H9 (cell line): ENCODE measurements around the gene WDR27. TPM values are rescaled to one million over a fixed set of nuclear protein-coding genes. Genes with fewer than 3 reads are reported as not detected.

Experiments
- DNase-seq: peaks from one replicate; pipeline ENCODE4 v3.0.0-alpha.2; 2017
- H2AFZ ChIP-seq: one replicate; pipeline ENCODE4 v1.6.1; 2013; ENCODE audit warnings: mild to moderate bottlenecking, low read length, control low read depth, moderate library complexity
- H2AK5ac ChIP-seq: 2 replicates; pipeline ENCODE4 v1.6.1; 2013; ENCODE audit warnings: low read length, control low read depth, mixed read lengths; ENCODE audit not compliant: insufficient read length
- H2BK120ac ChIP-seq: one replicate; pipeline ENCODE4 v1.6.1; 2013; ENCODE audit warnings: low read depth, mild to moderate bottlenecking, low read length, control low read depth, inconsistent platforms; ENCODE audit not compliant: poor library complexity, severe bottlenecking
- H2BK12ac ChIP-seq: 2 replicates; pipeline ENCODE4 v1.6.1; 2013; ENCODE audit warnings: low read length, control low read depth, mixed read lengths, low read depth; ENCODE audit not compliant: insufficient read length
- H2BK15ac ChIP-seq: 2 replicates; pipeline ENCODE4 v1.6.1; 2013; ENCODE audit warnings: low read depth, low read length, control low read depth
- H2BK20ac ChIP-seq: one replicate; pipeline ENCODE4 v1.6.1; 2013; ENCODE audit warnings: low read depth, mild to moderate bottlenecking, low read length, control low read depth, inconsistent platforms; ENCODE audit not compliant: poor library complexity, severe bottlenecking
- H2BK5ac ChIP-seq: 2 replicates; pipeline ENCODE4 v1.6.1; 2013; ENCODE audit warnings: low read length, control low read depth, mixed read lengths; ENCODE audit not compliant: insufficient read length
- H3K14ac ChIP-seq: 2 replicates; pipeline ENCODE4 v1.6.1; 2013; ENCODE audit warnings: low read length, control low read depth; ENCODE audit not compliant: insufficient read depth
- H3K18ac ChIP-seq: 2 replicates; pipeline ENCODE4 v1.6.1; 2013; ENCODE audit warnings: low read depth, mild to moderate bottlenecking, mixed read lengths, low read length, control low read depth; ENCODE audit not compliant: insufficient read length
- H3K23ac ChIP-seq: 2 replicates; pipeline ENCODE4 v1.6.1; 2013; ENCODE audit warnings: low read length, control low read depth, mixed read lengths, low read depth; ENCODE audit not compliant: insufficient read length
- H3K23me2 ChIP-seq: 2 replicates; pipeline ENCODE4 v1.6.1; 2013; ENCODE audit warnings: low read depth, mild to moderate bottlenecking, mixed read lengths, low read length, control low read depth; ENCODE audit not compliant: insufficient read length, poor library complexity, severe bottlenecking
- H3K27ac ChIP-seq: 2 replicates; pipeline ENCODE4 v1.5.1; 2013; ENCODE audit warnings: low read length, control low read depth, mixed read lengths, low read depth; ENCODE audit not compliant: insufficient read length
- H3K27me3 ChIP-seq: 2 replicates; pipeline ENCODE4 v1.6.1; 2013; ENCODE audit warnings: low read length, control low read depth, inconsistent platforms; ENCODE audit not compliant: insufficient read depth
- H3K4ac ChIP-seq: 2 replicates; pipeline ENCODE4 v1.6.1; 2013; ENCODE audit warnings: low read depth, mild to moderate bottlenecking, control low read depth, inconsistent platforms, low read length, moderate library complexity
- H3K4me1 ChIP-seq: 2 replicates; pipeline ENCODE4 v1.6.1; 2013; ENCODE audit warnings: low read length, control low read depth, inconsistent platforms; ENCODE audit not compliant: insufficient read depth
- H3K4me2 ChIP-seq: 2 replicates; pipeline ENCODE4 v1.6.1; 2013; ENCODE audit warnings: low read length, control low read depth, mixed read lengths; ENCODE audit not compliant: insufficient read length, insufficient read depth
- H3K56ac ChIP-seq: 2 replicates; pipeline ENCODE4 v1.6.1; 2013; ENCODE audit warnings: low read depth, mild to moderate bottlenecking, mixed read lengths, low read length, control low read depth; ENCODE audit not compliant: insufficient read length
- H3K79me1 ChIP-seq: 2 replicates; pipeline ENCODE4 v1.6.1; 2013; ENCODE audit warnings: low read depth, mild to moderate bottlenecking, moderate library complexity, low read length, control low read depth, inconsistent platforms; ENCODE audit not compliant: insufficient read depth, poor library complexity, severe bottlenecking
- H3K79me2 ChIP-seq: 2 replicates; pipeline ENCODE4 v1.6.1; 2013; ENCODE audit warnings: low read length, control low read depth, inconsistent platforms; ENCODE audit not compliant: insufficient read depth
- H3K9ac ChIP-seq: 2 replicates; pipeline ENCODE4 v1.6.1; 2013; ENCODE audit warnings: low read length, control low read depth, mixed read lengths; ENCODE audit not compliant: insufficient read length; ENCODE audit errors: extremely low read depth
- H3K9me3 ChIP-seq: one replicate; pipeline ENCODE4 v1.6.1; 2013; ENCODE audit warnings: low read depth, low read length, inconsistent platforms; ENCODE audit not compliant: control insufficient read depth
- H3T11ph ChIP-seq: one replicate; pipeline ENCODE4 v1.6.1; 2013; ENCODE audit warnings: mild to moderate bottlenecking, low read length, control low read depth, inconsistent platforms
- H4K20me1 ChIP-seq: one replicate; pipeline ENCODE4 v1.6.1; 2013; ENCODE audit not compliant: control insufficient read depth, insufficient read length, insufficient read depth
- H4K5ac ChIP-seq: 2 replicates; pipeline ENCODE4 v1.6.1; 2013; ENCODE audit warnings: low read depth, mild to moderate bottlenecking, mixed read lengths, low read length, control low read depth; ENCODE audit not compliant: insufficient read length
- H4K8ac ChIP-seq: replicated peaks from 2 replicates; pipeline ENCODE4 v1.6.1; 2013; ENCODE audit warnings: low read length, control low read depth, mixed read lengths, low read depth; ENCODE audit not compliant: insufficient read length
- H4K91ac ChIP-seq: 2 replicates; pipeline ENCODE4 v1.6.1; 2013; ENCODE audit warnings: low read depth, mild to moderate bottlenecking, moderate library complexity, mixed read lengths, low read length, control low read depth; ENCODE audit not compliant: insufficient read length
- H3K27ac Mint-ChIP-seq, 3 experiments: 2 replicates in 2 of 3; 3 replicates in 1 of 3; pipeline ENCODE4 v1.8.0; 2020 to 2021; ENCODE audit warnings: mixed read lengths in 3 of 3, mild to moderate bottlenecking in 1 of 3, moderate library complexity in 1 of 3
- H3K27me3 Mint-ChIP-seq: 2 replicates; pipeline ENCODE4 v1.8.0; 2021; ENCODE audit warnings: low read depth, mild to moderate bottlenecking, moderate library complexity, mixed read lengths
- H3K36me3 Mint-ChIP-seq, 3 experiments: 2 replicates in 2 of 3; 3 replicates in 1 of 3; pipeline ENCODE4 v1.8.0; 2020 to 2021; ENCODE audit warnings: low read depth in 3 of 3, mixed read lengths in 3 of 3; ENCODE audit not compliant: insufficient read depth in 1 of 3
- H3K4me1 Mint-ChIP-seq, 2 experiments: 2 replicates each; pipeline ENCODE4 v1.8.0; 2020; ENCODE audit warnings: mixed read lengths in 2 of 2
- H3K4me3 Mint-ChIP-seq, 2 experiments: 2 replicates in 1 of 2; 3 replicates in 1 of 2; pipeline ENCODE4 v1.8.0; 2020 to 2021; ENCODE audit warnings: mild to moderate bottlenecking in 2 of 2, mixed read lengths in 2 of 2, moderate library complexity in 1 of 2
- H3K9me3 Mint-ChIP-seq, 2 experiments: 2 replicates in 1 of 2; 3 replicates in 1 of 2; pipeline ENCODE4 v1.8.0; 2020; ENCODE audit warnings: mild to moderate bottlenecking in 2 of 2, mixed read lengths in 2 of 2, moderate library complexity in 1 of 2
- CTCF ChIP-seq: fragments of 200-600 bp; sonication (generic); conservative IDR thresholded peaks from 3 replicates; pipeline ENCODE4 v1.8.0; 2021; ENCODE audit warnings: antibody characterized with exemption, mild to moderate bottlenecking
- WGBS: extraction: QIAGEN DNeasy Blood & Tissue Kit; methylation state at CpG from one replicate; pipeline ENCODE4 v1.1.7; 2013; ENCODE audit warnings: missing lambda C conversion rate, low lambda C conversion rate, mixed read lengths; ENCODE audit not compliant: insufficient read length; ENCODE audit errors: extremely low coverage; 5-methylcytosine and 5-hydroxymethylcytosine counted together
- total RNA-seq: library from RNA; stranded (reverse); gene quantifications from 2 replicates; pipeline ENCODE4 v1.2.1, GENCODE V29; 2021

Gene WDR27
- total RNA-seq, 1 experiment from 2014 or later: 48.7 TPM

GRCh38 chr6:169494038-169494437 lies 207.8 kb downstream of the WDR27 start:
- Mint-ChIP-seq H3K27ac (no peak overlapping the region), H3K36me3 (no peaks in the 10 kb centered on the region), H3K27me3 (no peaks in the 10 kb centered on the region), H3K4me1 (peaks cover 0 to 4% of the 10 kb centered on the region in 2 experiments; a peak in 1 of 4 replicates), H3K4me3 (no peak overlapping the region), H3K9me3 (no peaks in the 10 kb centered on the region)
- no peak overlapping the region for H4K91ac ChIP-seq
- no peak overlapping the region for H3K14ac ChIP-seq
- no CpG with 5 or more reads among the region's 3 CpGs for WGBS
- DNase-seq: no peak
- no peaks in the 10 kb centered on the region for H3K9me3 ChIP-seq
- H3K9ac ChIP-seq: no peak overlapping the region
- no peak overlapping the region for H3K4ac ChIP-seq
- H4K8ac ChIP-seq: no peak overlapping the region
- H2AK5ac ChIP-seq: no peak overlapping the region
- H3K4me1 ChIP-seq: no peaks in the 10 kb centered on the region
- H3K79me2 ChIP-seq: no peaks in the 10 kb centered on the region
- H2BK12ac ChIP-seq: no peak overlapping the region
- H3K4me2 ChIP-seq: no peak overlapping the region
- no peaks in the 10 kb centered on the region for H3K79me1 ChIP-seq
- H3K23me2 ChIP-seq: no peaks in the 10 kb centered on the region
- no peak overlapping the region for H3K56ac ChIP-seq
- no peaks in the 10 kb centered on the region for H4K20me1 ChIP-seq
- H2BK20ac ChIP-seq: no peak overlapping the region
- H2BK120ac ChIP-seq: no peak overlapping the region
- no peak for TF ChIP-seq CTCF
- no peak overlapping the region for H3K23ac ChIP-seq
- no peak overlapping the region for H2AFZ ChIP-seq
- H2BK15ac ChIP-seq: no peak overlapping the region
- no peaks in the 10 kb centered on the region for H3K27me3 ChIP-seq
- no peak overlapping the region for H2BK5ac ChIP-seq
- H3K18ac ChIP-seq: no peak overlapping the region
- no peak overlapping the region for H3K27ac ChIP-seq
- H3T11ph ChIP-seq: no peak overlapping the region
- no peak overlapping the region for H4K5ac ChIP-seq
